Dendritic cell treated with granulocyte-macrophage colony-stimulating factor and Interleukin-4, amounts not matched to agents 40 ng/mL and 50 ng/mL, for 4 days (primary cell): ENCODE measurements around the gene BMP7.

ENCODE experiments used
- H3K27ac Mint-ChIP-seq: one replicate; pipeline ENCODE4 v1.8.0; 2022; ENCODE audit warnings: mild to moderate bottlenecking, mixed read lengths
- H3K27me3 Mint-ChIP-seq: one replicate; pipeline ENCODE4 v1.8.0; 2022; ENCODE audit warnings: mild to moderate bottlenecking, mixed read lengths
- H3K36me3 Mint-ChIP-seq: one replicate; pipeline ENCODE4 v1.8.0; 2022; ENCODE audit warnings: low read depth, mixed read lengths
- H3K4me1 Mint-ChIP-seq: one replicate; pipeline ENCODE4 v1.8.0; 2022; ENCODE audit warnings: low read depth, mixed read lengths
- H3K4me3 Mint-ChIP-seq: one replicate; pipeline ENCODE4 v1.8.0; 2022; ENCODE audit warnings: mild to moderate bottlenecking, moderate library complexity, mixed read lengths
- H3K9me3 Mint-ChIP-seq: one replicate; pipeline ENCODE4 v1.8.0; 2022; ENCODE audit warnings: mixed read lengths
- intact Hi-C: fragments of 100-400 bp; cut with micrococcal nuclease; formaldehyde crosslinking; loops from one replicate; pipeline ENCODE4 v1.15.0; 2022

BMP7 gene

DNA sequence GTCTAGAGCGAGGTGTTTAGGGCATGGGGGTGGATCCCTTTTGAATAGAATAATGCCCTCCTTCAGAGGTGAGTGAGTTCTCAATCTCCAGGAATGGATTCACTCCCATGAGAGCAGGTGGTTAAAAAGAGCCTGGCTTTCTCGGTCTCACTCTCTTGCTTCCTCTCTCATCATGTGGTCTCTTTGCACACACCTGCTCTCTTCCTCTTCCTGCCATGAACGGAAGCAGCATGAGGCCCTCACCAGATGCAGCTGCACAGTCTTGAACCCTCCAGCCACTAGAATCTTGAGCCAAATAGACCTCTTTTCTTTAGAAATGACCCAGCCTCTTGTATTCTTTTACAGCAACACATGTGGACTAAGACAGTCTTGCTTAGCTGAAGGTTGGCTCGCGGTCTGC, 119.3 kb downstream of the BMP7 start:
- Mint-ChIP-seq H3K4me1 (no peaks in the 10 kb centered on the region), H3K36me3 (no peaks in the 10 kb centered on the region), H3K9me3 (no peaks in the 10 kb centered on the region), H3K4me3 (no peak overlapping the region), H3K27ac (no peak overlapping the region), H3K27me3 (peaks cover 6% of the 10 kb centered on the region)
- intact Hi-C loops = no loop called here

DNA sequence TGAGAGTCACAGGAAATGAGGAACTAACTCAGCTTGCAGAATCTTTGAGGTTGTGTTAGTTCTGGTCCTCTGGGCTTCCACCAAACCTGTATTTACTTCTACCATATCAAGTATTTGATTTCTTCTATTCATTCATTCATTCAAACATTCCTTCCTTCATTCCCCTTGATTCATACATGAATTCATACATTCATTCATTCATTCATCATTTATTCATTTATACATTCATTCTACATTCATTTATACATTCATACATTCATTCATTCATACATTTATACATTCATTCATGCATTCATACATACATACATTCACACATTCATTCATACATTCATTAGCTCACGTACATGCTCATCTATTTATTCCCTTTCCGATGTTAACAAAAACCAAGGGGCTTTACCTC, 120.3 kb downstream of the BMP7 start:
- Mint-ChIP-seq H3K27me3 (peaks cover 6% of the 10 kb centered on the region), H3K27ac (no peak overlapping the region), H3K4me1 (no peaks in the 10 kb centered on the region), H3K36me3 (no peaks in the 10 kb centered on the region), H3K9me3 (no peaks in the 10 kb centered on the region), H3K4me3 (no peak overlapping the region)
- intact Hi-C loops = no loop called here

DNA sequence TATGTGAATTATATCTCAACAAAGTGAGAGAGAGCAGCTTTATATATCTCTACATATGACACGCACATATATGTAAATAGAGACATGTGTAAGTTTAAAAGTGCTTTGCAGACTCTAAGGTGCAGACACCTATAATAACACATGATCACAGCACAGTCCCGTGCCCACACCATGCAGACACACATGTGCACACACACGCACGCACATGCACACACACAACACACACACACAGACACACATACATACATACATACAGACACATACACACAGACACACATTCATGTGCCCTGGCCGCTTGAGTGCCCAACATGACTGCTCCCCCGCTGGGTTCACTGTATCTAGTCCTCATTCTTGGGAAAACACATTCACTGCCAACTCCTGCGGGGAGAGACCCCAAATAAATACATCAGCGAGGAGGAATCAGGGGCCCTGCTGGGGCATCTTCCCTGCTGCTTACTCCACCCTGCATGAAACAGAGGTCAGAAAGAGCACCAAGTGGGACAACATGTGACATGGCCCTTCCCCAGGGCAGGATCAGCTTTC, 121.3 kb downstream of the BMP7 start:
- Mint-ChIP-seq H3K4me3 (no peak overlapping the region), H3K27ac (no peak overlapping the region), H3K27me3 (peaks cover 5% of the 10 kb centered on the region), H3K4me1 (no peaks in the 10 kb centered on the region), H3K36me3 (no peaks in the 10 kb centered on the region), H3K9me3 (no peaks in the 10 kb centered on the region)
- intact Hi-C loops = no loop called here

DNA sequence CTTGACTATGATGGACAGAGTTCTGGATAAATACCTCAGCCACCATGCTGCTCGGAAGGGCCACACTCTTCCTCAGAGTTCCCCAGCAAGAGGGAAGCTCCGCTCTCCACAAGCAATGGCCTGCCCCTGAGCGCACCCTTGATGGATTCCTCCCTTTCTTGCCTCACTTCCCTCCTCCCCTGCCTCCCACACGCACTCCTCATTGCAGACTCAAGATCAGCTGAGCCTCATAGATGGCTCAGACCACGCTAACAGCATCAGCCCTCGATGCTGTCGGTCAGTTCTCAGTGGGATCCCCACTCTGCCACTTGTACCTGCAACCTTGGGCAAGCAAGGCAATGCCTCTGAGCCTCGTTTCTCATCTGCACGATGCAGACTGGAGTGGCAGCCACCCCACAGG, 123.3 kb downstream of the BMP7 start:
- H3K4me1 Mint-ChIP-seq = no peaks in the 10 kb centered on the region
- H3K4me3 Mint-ChIP-seq = no peak overlapping the region
- intact Hi-C loops = no loop called here
- peaks cover 3% of the 10 kb centered on the region for H3K27me3 Mint-ChIP-seq
- no peak overlapping the region for H3K27ac Mint-ChIP-seq
- no peaks in the 10 kb centered on the region for H3K36me3 Mint-ChIP-seq
- H3K9me3 Mint-ChIP-seq = no peaks in the 10 kb centered on the region

DNA sequence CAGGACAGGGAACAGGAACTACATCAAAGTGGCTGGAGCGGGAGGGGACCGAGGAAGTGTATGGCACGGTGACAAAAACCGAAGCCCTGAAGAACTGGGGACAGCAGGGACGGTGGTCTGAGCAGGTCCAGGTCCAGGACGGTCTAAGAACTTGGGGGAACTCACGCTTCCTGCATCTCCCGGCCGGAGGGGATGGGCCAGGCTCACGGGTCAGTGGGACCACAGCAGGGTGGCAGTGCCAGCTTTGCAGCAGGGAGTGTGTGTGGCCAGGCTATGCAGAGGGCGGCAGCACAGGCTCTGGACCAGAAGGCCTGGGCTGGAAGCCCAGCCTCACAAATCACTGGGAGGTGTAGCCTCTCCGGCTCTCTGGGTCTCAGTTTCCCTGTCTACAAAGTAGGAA, 123.8 kb downstream of the BMP7 start:
- intact Hi-C loops = no loop called here
- Mint-ChIP-seq H3K9me3 (no peaks in the 10 kb centered on the region), H3K4me1 (no peaks in the 10 kb centered on the region), H3K36me3 (no peaks in the 10 kb centered on the region), H3K4me3 (no peak overlapping the region), H3K27me3 (peaks cover 3% of the 10 kb centered on the region), H3K27ac (no peak overlapping the region)

DNA sequence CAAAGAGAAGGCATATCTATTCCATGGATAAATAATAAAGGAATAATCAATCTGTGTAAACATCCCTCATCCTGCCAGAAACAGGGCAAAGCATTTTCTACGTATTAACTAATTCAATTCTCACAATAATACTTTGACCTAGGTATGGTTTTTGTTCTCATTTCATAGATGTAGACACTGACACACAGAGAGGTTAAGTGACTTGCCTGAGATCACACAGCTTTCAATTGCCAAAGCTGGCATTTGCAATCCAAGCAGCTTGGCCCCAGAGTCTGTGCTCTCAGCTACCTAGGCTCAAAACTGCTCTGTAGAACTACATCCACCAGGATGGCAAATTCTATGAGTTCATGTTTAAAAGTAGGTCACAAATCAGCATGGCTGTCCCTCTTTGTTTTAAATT, 124.9 kb downstream of the BMP7 start:
- intact Hi-C loops = no loop called here
- Mint-ChIP-seq H3K27me3 (peaks cover 3% of the 10 kb centered on the region), H3K36me3 (no peaks in the 10 kb centered on the region), H3K27ac (no peak overlapping the region), H3K4me1 (no peaks in the 10 kb centered on the region), H3K9me3 (no peaks in the 10 kb centered on the region), H3K4me3 (no peak overlapping the region)

DNA sequence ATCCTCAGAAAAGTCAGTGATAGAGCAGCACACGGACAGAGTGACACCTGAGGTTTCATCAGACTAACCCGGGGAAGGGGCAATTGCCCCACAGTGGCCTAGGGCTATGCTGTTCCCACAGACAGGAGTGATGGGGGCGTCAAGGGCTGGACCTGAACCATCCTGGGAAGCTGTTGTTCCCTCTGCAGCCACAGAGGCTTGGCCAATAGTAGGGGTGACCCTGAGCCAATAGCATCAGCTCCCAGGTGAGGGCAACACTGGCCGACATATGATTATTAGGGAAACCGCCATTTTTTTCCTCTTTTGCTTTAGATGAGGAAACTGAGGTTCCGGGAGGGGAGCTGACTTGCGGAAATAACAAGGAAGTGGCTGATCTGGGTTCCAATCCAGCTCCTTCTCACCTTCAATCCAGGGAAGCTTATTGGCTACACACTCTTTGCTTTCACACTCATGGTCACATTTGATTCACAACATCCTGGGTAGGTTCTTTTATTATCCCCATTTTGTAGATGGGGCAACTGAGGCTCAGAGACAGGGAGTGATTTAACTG, 126.0 kb downstream of the BMP7 start:
- no peaks in the 10 kb centered on the region for H3K36me3 Mint-ChIP-seq
- H3K9me3 Mint-ChIP-seq = no peaks in the 10 kb centered on the region
- no peaks in the 10 kb centered on the region for H3K4me1 Mint-ChIP-seq
- H3K27ac Mint-ChIP-seq = no peak overlapping the region
- H3K27me3 Mint-ChIP-seq = peaks cover 3% of the 10 kb centered on the region
- intact Hi-C loops = no loop called here
- no peak overlapping the region for H3K4me3 Mint-ChIP-seq

DNA sequence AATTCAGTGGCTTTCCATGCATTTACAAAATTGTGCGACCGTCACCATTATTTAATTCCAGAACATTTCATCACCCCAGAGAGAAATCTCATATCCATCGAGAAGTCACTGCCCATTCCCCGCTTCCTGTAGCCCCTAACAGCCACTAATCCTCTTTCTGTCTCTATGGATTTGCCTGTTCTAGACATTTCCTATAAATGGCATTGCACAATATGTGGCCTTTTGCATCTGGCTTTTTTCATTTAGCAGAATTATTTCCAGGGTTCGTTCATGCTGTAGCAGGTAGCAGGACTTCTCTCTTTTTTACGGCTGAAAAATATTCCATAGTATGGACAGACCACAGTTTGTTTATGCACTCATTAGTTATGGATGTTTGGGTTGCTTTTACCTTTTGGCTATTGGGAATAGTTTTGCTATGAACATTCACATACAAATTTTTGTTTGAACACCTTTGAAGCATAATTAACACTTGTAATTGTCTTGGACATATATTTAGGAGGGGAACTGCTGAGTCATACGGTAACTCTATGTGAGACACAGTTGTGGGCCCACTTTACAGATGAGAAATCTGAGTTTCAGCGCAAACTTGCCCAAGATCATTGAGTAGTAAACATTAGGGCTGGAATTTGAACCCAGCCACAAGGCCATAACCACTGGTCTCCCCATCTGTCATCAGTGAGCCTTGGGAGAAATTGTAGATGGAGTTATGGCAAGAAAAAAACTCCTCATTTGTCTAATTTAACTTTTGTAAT, 126.9 kb downstream of the BMP7 start:
- Mint-ChIP-seq H3K27me3 (peaks cover under 1% of the 10 kb centered on the region), H3K9me3 (no peaks in the 10 kb centered on the region), H3K36me3 (no peaks in the 10 kb centered on the region), H3K4me3 (no peak overlapping the region), H3K4me1 (no peaks in the 10 kb centered on the region), H3K27ac (no peak overlapping the region)
- intact Hi-C loops = no loop called here

DNA sequence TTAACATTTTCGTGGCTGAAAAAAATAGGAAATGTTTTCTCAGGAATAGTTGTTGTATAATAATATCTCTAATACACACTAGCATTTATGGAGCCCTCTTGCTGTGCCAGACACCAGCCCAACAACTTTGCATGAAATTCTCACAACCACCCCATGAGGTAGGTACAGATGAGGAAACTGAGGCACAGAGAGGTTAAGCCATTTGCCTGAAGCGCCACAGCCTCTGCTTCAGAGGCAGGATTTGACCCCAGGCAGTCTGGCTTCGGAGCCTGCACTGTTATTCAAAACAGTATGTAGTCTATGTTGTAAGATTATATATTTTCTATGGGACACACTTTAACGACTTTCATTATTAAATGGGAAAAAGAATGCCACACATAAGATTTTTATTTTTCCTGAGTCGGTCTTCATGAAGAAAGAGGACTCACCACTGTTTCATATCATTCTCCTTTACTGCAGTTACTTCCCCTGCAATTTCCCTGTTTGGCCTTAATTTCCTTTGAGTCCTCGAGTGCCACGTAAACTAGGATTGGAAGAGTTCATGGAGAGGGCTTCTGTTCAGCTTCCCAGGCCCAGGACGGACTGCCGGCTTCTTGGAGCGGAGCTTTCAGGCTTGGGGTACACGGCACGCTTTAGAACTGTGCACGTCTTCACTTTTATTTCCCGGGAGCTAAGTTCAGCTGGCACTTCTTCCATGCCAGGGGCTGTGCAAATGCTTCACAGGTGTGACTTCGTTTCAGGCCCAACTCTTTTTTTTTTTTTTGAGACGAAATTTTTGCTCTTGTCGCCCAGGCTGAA, 128.0 kb downstream of the BMP7 start:
- intact Hi-C loops = no loop called here

DNA sequence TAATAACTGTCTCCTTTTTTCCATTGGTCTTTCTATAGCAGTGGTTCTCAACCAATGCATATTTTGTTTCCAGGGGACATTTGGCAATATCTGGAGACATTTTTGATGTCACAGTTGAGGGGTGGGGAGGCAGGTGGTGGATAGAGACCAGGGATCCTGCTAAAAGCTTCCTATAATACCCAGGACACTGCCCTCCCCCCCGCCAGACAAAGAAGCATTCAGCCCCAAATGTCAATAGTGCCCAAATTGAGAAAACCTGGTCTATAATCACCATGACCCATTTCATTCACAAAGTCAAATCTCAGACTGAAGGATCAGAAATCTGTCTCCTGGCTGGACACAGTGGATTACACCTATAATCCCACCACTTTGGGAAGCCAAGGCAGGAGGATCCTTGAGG, 128.8 kb downstream of the BMP7 start:
- Mint-ChIP-seq H3K27ac (no peak overlapping the region), H3K4me3 (no peak overlapping the region), H3K36me3 (no peaks in the 10 kb centered on the region), H3K4me1 (no peaks in the 10 kb centered on the region), H3K9me3 (no peaks in the 10 kb centered on the region), H3K27me3 (peaks cover 8% of the 10 kb centered on the region)
- intact Hi-C loops = no loop called here

More for the DNA sequence above, 128.0 kb downstream of the BMP7 start:
- Mint-ChIP-seq H3K36me3 (no peaks in the 10 kb centered on the region), H3K4me3 (no peak overlapping the region), H3K27ac (no peak overlapping the region), H3K27me3 (peaks cover 5% of the 10 kb centered on the region), H3K9me3 (no peaks in the 10 kb centered on the region), H3K4me1 (no peaks in the 10 kb centered on the region)

DNA sequence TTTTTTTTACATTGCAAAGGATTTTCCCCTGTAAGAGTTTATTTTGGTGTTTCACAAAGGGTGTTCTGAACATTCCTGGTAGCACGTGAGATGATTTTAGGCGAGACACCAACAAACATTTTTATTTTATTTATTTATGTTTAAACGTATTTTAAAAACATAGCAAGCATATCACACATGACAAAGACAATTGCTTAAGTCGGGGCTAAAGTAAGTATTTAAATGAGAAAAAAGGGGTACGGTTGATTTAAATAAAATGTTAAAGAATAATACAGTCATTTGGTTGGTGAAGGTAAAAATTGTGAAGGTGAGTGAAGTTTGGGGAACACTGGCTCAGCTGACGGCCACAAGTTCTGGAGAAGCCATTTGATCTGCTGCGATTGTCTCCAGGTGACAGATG, 129.7 kb downstream of the BMP7 start:
- Mint-ChIP-seq H3K4me3 (no peak overlapping the region), H3K27me3 (peaks cover 11% of the 10 kb centered on the region), H3K27ac (no peak overlapping the region), H3K4me1 (no peaks in the 10 kb centered on the region), H3K36me3 (no peaks in the 10 kb centered on the region), H3K9me3 (no peaks in the 10 kb centered on the region)
- intact Hi-C loops = no loop called here

DNA sequence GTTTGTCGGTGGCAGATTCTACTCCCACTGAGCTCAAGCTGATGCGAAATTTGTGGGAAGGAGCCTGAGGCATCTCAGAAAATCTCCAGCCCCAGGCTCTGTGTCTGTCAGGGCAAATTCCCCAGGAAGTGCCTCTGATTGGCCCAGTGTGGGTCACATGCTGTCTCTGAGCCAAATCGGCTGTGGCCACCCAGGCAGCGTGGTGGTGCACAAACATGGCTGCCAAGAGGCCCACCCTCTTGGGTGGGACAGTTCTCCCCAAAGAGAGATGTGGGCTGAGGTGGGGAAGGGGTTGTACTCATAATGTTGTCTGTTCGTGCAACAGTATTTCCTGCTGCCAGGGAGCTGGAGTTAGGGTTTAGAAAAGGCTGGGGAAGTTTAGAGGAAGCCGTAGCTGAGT, 130.6 kb downstream of the BMP7 start:
- H3K27me3 Mint-ChIP-seq = peaks cover 11% of the 10 kb centered on the region
- H3K4me3 Mint-ChIP-seq = no peak overlapping the region
- H3K27ac Mint-ChIP-seq = no peak overlapping the region

DNA sequence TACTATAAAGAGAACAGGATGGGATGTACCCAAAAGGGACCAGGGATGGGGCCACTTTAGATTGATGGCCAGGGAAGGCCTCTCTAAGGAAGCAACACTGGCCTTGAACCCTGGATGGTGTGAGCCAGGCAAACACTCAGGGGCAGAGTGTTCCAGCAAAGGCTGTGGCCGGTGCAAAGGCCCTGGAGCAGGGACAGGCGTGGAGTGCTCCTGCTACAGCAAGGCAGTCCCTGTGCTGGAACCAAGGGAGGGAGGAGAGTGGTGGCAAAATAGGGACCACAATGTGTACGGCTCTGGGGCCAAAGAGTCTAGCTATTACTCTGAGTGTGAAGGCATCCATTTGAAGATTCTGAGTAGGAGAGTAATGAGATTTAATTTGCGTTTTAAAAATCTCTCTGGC, 131.6 kb downstream of the BMP7 start:
- Mint-ChIP-seq H3K27me3 (peaks cover 11% of the 10 kb centered on the region), H3K4me1 (no peaks in the 10 kb centered on the region), H3K27ac (no peak overlapping the region), H3K36me3 (no peaks in the 10 kb centered on the region), H3K9me3 (no peaks in the 10 kb centered on the region), H3K4me3 (no peak overlapping the region)
- intact Hi-C loops = no loop called here

More for the DNA sequence above, 130.6 kb downstream of the BMP7 start:
- Mint-ChIP-seq H3K36me3 (no peaks in the 10 kb centered on the region), H3K9me3 (no peaks in the 10 kb centered on the region), H3K4me1 (no peaks in the 10 kb centered on the region)
- intact Hi-C loops = no loop called here

DNA sequence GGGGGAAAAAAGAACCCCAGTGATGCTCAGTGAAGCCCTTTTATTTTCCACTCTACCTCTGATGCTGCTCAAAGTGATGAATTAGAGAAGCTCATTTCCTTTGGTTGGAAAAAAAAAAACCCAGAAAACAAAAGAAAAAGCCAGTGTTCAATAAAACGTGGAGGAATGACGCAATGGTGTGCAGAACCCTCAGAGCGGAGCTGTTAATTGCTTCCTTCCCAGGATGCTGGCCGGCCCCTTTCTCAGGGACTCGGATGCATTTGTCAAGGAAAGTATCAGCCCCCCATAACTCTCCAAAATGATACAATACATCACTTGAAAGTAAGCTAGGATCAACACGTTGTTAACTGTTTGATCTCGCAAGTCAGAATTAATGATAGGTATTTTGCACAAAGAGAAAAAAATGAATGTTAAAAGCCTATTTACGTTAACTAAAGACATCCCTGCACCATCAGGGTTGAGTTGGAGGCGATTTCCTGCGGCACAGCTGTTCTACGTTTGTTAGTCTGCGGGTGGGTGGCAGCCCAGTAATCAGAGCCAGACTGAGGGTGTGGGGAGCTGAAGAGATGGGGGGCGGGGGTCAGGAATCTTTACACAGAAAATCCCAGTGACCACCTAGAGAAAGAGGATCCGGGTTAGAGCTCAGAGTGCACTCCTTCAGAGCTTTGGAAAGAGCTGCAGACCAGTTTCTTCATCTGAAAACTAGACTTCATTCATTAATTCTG, 132.4 kb downstream of the BMP7 start:
- H3K4me1 Mint-ChIP-seq = no peaks in the 10 kb centered on the region
- peaks cover 11% of the 10 kb centered on the region for H3K27me3 Mint-ChIP-seq
- H3K27ac Mint-ChIP-seq = no peak overlapping the region
- no peaks in the 10 kb centered on the region for H3K36me3 Mint-ChIP-seq
- intact Hi-C loops = no loop called here
- H3K9me3 Mint-ChIP-seq = no peaks in the 10 kb centered on the region
- H3K4me3 Mint-ChIP-seq = no peak overlapping the region
